ENCODE data around the gene MTERF4.

DNA sequence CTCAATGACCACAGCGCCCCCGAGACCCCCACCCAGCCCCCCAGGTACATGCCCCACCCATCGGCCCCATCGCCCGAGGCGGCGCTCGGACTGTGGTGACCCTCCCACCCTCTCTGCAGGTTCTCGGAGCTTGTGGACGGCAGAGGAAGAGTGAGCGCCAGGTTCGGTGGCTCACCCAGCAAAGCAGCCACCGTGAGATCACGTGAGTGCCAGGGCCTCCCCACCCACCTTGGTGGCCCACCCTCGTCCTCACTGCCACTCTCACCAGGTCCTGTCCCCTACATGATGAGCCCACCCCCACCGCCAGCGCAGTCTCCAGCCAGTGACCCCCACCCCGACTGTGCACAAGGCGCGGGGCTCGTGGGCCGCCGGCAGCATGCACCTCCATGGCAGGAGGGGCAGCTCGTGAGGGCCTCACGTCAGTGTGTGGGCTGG is 30.4 kb downstream of the MTERF4 start:
- TF ChIP-seq, protein P1, sequence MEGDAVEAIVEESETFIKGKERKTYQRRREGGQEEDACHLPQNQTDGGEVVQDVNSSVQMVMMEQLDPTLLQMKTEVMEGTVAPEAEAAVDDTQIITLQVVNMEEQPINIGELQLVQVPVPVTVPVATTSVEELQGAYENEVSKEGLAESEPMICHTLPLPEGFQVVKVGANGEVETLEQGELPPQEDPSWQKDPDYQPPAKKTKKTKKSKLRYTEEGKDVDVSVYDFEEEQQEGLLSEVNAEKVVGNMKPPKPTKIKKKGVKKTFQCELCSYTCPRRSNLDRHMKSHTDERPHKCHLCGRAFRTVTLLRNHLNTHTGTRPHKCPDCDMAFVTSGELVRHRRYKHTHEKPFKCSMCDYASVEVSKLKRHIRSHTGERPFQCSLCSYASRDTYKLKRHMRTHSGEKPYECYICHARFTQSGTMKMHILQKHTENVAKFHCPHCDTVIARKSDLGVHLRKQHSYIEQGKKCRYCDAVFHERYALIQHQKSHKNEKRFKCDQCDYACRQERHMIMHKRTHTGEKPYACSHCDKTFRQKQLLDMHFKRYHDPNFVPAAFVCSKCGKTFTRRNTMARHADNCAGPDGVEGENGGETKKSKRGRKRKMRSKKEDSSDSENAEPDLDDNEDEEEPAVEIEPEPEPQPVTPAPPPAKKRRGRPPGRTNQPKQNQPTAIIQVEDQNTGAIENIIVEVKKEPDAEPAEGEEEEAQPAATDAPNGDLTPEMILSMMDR (IDR thresholded peaks at IDR 0.05), result no peak
- TF ChIP-seq POLR2A (IDR thresholded peaks at IDR 0.05), result no peak
